SK-N-SH (cell line): ENCODE results near the gene MACROD2. TPM values are rescaled to one million over a fixed set of nuclear protein-coding genes. Genes with fewer than 3 reads are reported as not detected.

ENCODE experiments used
- CTCF ChIA-PET: fragments of 300-600, 350-600 bp; formaldehyde crosslinking; extraction: SDS; loops from one replicate; lab custom pipeline; 2021; lab: Yijun Ruan, JAX
- POLR2A ChIA-PET: fragments of 350-600 bp; sonication (Branson Sonifier 250); formaldehyde crosslinking; extraction: SDS; loops from one replicate; lab custom pipeline; 2020; ENCODE audit warnings: antibody characterized with exemption, inconsistent platforms; lab: Yijun Ruan, JAX
- DNase-seq: peaks from one replicate; pipeline ENCODE4 v3.0.0; 2012
- H2AFZ ChIP-seq: fragments of 200-600 bp; sonication (generic); 2 replicates; pipeline ENCODE4 v1.8.1; 2016; ENCODE audit warnings: antibody characterized with exemption, mild to moderate bottlenecking, low read depth
- H3F3A ChIP-seq: fragments of 200-600 bp; sonication (generic); replicated peaks from 2 replicates; pipeline ENCODE3; 2016; ENCODE audit warnings: antibody characterized with exemption, mild to moderate bottlenecking; ENCODE audit not compliant: insufficient read depth
- H3K27ac ChIP-seq, 2 experiments: fragments of 200-500 bp in 1 of 2; fragments of 200-600 bp in 1 of 2; sonication (Bioruptor generic) in 1 of 2; sonication (generic), shearing (Covaris generic) in 1 of 2; 2 replicates each; pipeline versions ENCODE4 v1.5.1 to v1.6.1; 2014 to 2016; ENCODE audit warnings: low read depth in 2 of 2, inconsistent platforms in 1 of 2, low read length in 1 of 2, mild to moderate bottlenecking in 1 of 2, mixed read lengths in 1 of 2
- H3K27me3 ChIP-seq: fragments of 200-600 bp; sonication (generic), shearing (Covaris generic); 2 replicates; pipeline ENCODE4 v1.6.1; 2016; ENCODE audit warnings: mixed run types; ENCODE audit not compliant: insufficient read depth
- H3K36me3 ChIP-seq, 2 experiments: fragments of 200-500 bp in 1 of 2; fragments of 200-600 bp in 1 of 2; sonication (Bioruptor generic) in 1 of 2; sonication (generic) in 1 of 2; replicated peaks in 1 of 2; 2 replicates each; pipeline versions ENCODE3 to v1.5.1; 2014 to 2016; ENCODE audit warnings: low read length in 1 of 2, mild to moderate bottlenecking in 1 of 2; ENCODE audit not compliant: insufficient read depth in 2 of 2, control insufficient read depth in 1 of 2
- H3K4me1 ChIP-seq, 2 experiments: fragments of 200-500 bp in 1 of 2; fragments of 200-600 bp in 1 of 2; sonication (Bioruptor generic) in 1 of 2; sonication (generic), shearing (Covaris generic) in 1 of 2; 2 replicates each; pipeline versions ENCODE4 v1.5.1 to v1.6.1; 2014 to 2016; ENCODE audit warnings: low read depth in 1 of 2, low read length in 1 of 2, mixed run types in 1 of 2; ENCODE audit not compliant: insufficient read depth in 2 of 2, control insufficient read depth in 1 of 2
- H3K4me2 ChIP-seq: fragments of 200-600 bp; sonication (generic), shearing (Covaris generic); 2 replicates; pipeline ENCODE4 v1.6.1; 2017; ENCODE audit warnings: mixed run types
- H3K4me3 ChIP-seq, 2 experiments: fragments of 200-500 bp in 1 of 2; fragments of 200-600 bp in 1 of 2; sonication (Bioruptor generic) in 1 of 2; sonication (generic), shearing (Covaris generic) in 1 of 2; 2 replicates each; pipeline versions ENCODE4 v1.5.1 to v1.8.1; 2014 to 2016; ENCODE audit warnings: low read depth in 2 of 2, inconsistent platforms in 1 of 2, low read length in 1 of 2, mild to moderate bottlenecking in 1 of 2, mixed read lengths in 1 of 2, moderate library complexity in 1 of 2
- H3K79me2 ChIP-seq: fragments of 200-600 bp; sonication (generic); 2 replicates; pipeline ENCODE4 v1.8.1; 2017; ENCODE audit warnings: mild to moderate bottlenecking; ENCODE audit not compliant: insufficient read depth
- H3K9ac ChIP-seq: fragments of 200-600 bp; sonication (generic); 2 replicates; pipeline ENCODE4 v1.6.1; 2017; ENCODE audit warnings: mixed run types
- H3K9me2 ChIP-seq: fragments of 200-600 bp; sonication (generic); 2 replicates; pipeline ENCODE4 v1.6.1; 2017; ENCODE audit warnings: mixed run types
- H3K9me3 ChIP-seq: fragments of 200-600 bp; sonication (generic); 2 replicates; pipeline ENCODE4 v1.6.1; 2017; ENCODE audit warnings: mixed run types, mild to moderate bottlenecking, moderate library complexity
- H4K20me1 ChIP-seq: fragments of 200-600 bp; sonication (generic); 2 replicates; pipeline ENCODE4 v1.6.1; 2017; ENCODE audit warnings: mild to moderate bottlenecking, mixed run types; ENCODE audit not compliant: insufficient read depth
- ELF1 ChIP-seq: IDR thresholded peaks from 2 replicates; pipeline ENCODE4 v1.4.0; 2012
- FOXJ3 ChIP-seq: sonication (generic); formaldehyde crosslinking; IDR thresholded peaks from 2 replicates; pipeline ENCODE4 v1.5.1; 2020; ENCODE audit warnings: mild to moderate bottlenecking, missing genetic modification reagents
- GABPA ChIP-seq: IDR thresholded peaks from 2 replicates; pipeline ENCODE4 v1.4.0; 2012; ENCODE audit warnings: low read depth, mild to moderate bottlenecking
- GATA2 ChIP-seq: sonication (generic); formaldehyde crosslinking; IDR thresholded peaks from 2 replicates; pipeline ENCODE4 v1.5.0; 2020; ENCODE audit warnings: mild to moderate bottlenecking, missing genetic modification reagents
- MEF2A ChIP-seq: IDR thresholded peaks from 2 replicates; pipeline ENCODE4 v1.4.0; 2012; ENCODE audit warnings: low read depth, borderline replicate concordance
- MXI1 ChIP-seq: IDR thresholded peaks from 2 replicates; pipeline ENCODE4 v1.6.1; 2012; ENCODE audit warnings: mild to moderate bottlenecking, low read depth, low read length, improper control_type of control experiment
- NRF1 ChIP-seq: IDR thresholded peaks from 2 replicates; pipeline ENCODE4 v1.6.1; 2012; ENCODE audit warnings: low read depth, mild to moderate bottlenecking, low read length
- SIN3A ChIP-seq: IDR thresholded peaks from 2 replicates; pipeline ENCODE4 v1.6.1; 2012; ENCODE audit warnings: low read depth, mild to moderate bottlenecking, low read length, moderate library complexity, borderline replicate concordance
- TCF12 ChIP-seq: IDR thresholded peaks from 2 replicates; pipeline ENCODE4 v1.4.0; 2012
- WGBS: methylation state at CpG from one replicate; pipeline ENCODE4 v1.1.6; 2017; ENCODE audit warnings: low lambda C conversion rate; 5-methylcytosine and 5-hydroxymethylcytosine counted together
- polyA plus RNA-seq, 3 experiments: library from polyadenylated mRNA; depleted of rRNA; stranded (reverse); fragments of >200 nt; gene quantifications; 2 replicates each; pipeline ENCODE4 v1.2.3, GENCODE V29; 2012
- TF ChIP-seq, protein P1 (sequence below): fragments of 150-350 bp; IDR thresholded peaks from 2 replicates; pipeline ENCODE4 v1.6.1; 2016; ENCODE audit warnings: mild to moderate bottlenecking, low read depth, low read length
- TF ChIP-seq, protein P2 (sequence below): IDR thresholded peaks from 2 replicates; pipeline ENCODE4 v1.4.0; 2012; ENCODE audit warnings: low read depth, borderline replicate concordance
- TF ChIP-seq, protein P3 (sequence below): fragments of 150-350 bp; IDR thresholded peaks from 2 replicates; pipeline ENCODE4 v1.6.1; 2017; ENCODE audit warnings: antibody characterized with exemption, low read length, low read depth, borderline replicate concordance
- TF ChIP-seq, protein P4 (sequence below): IDR thresholded peaks from 2 replicates; pipeline ENCODE4; 2012
- TF ChIP-seq, protein P5 (sequence below): fragments of 200-600 bp; sonication (generic); IDR thresholded peaks from 2 replicates; pipeline ENCODE4 v1.6.1; 2017; ENCODE audit warnings: antibody characterized with exemption, mild to moderate bottlenecking, moderate library complexity

MACROD2 gene
- polyA plus RNA-seq, 1 of the 3 experiments (the other 2 are of a cell fraction), result 0.33 TPM

DNA sequence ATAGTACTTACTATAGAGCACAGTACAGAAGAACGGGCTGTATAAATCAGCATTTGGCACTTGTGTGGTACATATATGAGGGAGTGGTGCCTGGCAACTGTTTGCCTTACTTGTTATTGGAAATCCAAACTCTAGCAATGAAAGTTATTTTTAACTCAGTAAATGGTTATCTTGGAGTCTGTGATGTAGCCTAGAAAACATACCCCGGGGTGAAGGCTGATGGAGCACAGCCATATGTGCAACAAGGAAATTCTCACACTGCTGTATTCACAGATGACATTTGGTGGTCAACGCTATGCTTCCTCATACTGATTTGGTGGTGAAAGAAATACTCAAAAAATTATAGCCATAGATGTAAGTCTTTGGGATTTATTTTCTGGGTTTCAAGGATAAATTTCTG, 1149.6 kb downstream of the MACROD2 start:
- Histone ChIP-seq H3K79me2 (no peaks in the 10 kb centered on the region), H3F3A (no peaks in the 10 kb centered on the region), H3K27ac (no peak overlapping the region), H4K20me1 (no peaks in the 10 kb centered on the region), H3K27me3 (no peaks in the 10 kb centered on the region), H3K4me1 (no peaks in the 10 kb centered on the region), H3K9ac (no peak overlapping the region), H3K9me2 (no peaks in the 10 kb centered on the region), H2AFZ (no peak overlapping the region), H3K4me2 (no peak overlapping the region), H3K9me3 (no peaks in the 10 kb centered on the region), H3K4me3 (no peak overlapping the region), H3K36me3 (no peaks in the 10 kb centered on the region)
- 90% methylated on average over 3 of the region's 3 CpGs for WGBS
- ChIA-PET POLR2A (no interaction called here), CTCF (no interaction called here)
- TF ChIP-seq NRF1 (no peak), MEF2A (no peak), GABPA (no peak)
- TF ChIP-seq, protein P1, sequence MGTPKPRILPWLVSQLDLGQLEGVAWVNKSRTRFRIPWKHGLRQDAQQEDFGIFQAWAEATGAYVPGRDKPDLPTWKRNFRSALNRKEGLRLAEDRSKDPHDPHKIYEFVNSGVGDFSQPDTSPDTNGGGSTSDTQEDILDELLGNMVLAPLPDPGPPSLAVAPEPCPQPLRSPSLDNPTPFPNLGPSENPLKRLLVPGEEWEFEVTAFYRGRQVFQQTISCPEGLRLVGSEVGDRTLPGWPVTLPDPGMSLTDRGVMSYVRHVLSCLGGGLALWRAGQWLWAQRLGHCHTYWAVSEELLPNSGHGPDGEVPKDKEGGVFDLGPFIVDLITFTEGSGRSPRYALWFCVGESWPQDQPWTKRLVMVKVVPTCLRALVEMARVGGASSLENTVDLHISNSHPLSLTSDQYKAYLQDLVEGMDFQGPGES, result no peak
- TF ChIP-seq, protein P2, sequence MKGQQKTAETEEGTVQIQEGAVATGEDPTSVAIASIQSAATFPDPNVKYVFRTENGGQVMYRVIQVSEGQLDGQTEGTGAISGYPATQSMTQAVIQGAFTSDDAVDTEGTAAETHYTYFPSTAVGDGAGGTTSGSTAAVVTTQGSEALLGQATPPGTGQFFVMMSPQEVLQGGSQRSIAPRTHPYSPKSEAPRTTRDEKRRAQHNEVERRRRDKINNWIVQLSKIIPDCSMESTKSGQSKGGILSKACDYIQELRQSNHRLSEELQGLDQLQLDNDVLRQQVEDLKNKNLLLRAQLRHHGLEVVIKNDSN, result no peak
- DNase-seq, result peak; percentile 4

DNA sequence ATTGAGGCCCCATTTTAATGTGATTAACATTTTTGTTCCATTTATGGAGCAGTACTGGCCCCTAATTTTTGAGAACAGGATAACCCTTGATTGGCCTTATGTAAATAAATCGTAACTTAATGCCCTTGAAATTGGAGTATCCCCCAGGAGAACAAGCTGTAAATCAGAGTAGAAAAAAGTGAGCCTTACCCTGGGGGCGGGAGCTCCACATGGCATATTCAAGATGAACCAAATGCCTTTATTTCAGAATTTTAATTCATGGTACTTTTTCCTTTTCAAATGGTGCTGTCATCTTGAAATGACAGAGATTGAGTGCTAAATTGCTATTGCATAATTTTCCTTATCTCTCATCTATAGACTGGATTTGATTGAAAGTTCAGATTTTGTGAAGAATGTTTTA, 1151.6 kb downstream of the MACROD2 start:
- TF ChIP-seq ELF1, result no peak
- TF ChIP-seq GATA2 (CRISPR knock-in tag), result no peak
- no peak for TF ChIP-seq MXI1
- TF ChIP-seq MEF2A, result no peak
- no peak for TF ChIP-seq NRF1
- TF ChIP-seq TCF12, result no peak
- TF ChIP-seq FOXJ3, result no peak
- TF ChIP-seq, protein P3, sequence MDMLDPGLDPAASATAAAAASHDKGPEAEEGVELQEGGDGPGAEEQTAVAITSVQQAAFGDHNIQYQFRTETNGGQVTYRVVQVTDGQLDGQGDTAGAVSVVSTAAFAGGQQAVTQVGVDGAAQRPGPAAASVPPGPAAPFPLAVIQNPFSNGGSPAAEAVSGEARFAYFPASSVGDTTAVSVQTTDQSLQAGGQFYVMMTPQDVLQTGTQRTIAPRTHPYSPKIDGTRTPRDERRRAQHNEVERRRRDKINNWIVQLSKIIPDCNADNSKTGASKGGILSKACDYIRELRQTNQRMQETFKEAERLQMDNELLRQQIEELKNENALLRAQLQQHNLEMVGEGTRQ, result no peak
- TF ChIP-seq, protein P4, sequence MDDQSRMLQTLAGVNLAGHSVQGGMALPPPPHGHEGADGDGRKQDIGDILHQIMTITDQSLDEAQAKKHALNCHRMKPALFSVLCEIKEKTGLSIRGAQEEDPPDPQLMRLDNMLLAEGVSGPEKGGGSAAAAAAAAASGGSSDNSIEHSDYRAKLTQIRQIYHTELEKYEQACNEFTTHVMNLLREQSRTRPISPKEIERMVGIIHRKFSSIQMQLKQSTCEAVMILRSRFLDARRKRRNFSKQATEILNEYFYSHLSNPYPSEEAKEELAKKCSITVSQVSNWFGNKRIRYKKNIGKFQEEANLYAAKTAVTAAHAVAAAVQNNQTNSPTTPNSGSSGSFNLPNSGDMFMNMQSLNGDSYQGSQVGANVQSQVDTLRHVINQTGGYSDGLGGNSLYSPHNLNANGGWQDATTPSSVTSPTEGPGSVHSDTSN, result no peak
- no peak for TF ChIP-seq SIN3A
- TF ChIP-seq, protein P5, sequence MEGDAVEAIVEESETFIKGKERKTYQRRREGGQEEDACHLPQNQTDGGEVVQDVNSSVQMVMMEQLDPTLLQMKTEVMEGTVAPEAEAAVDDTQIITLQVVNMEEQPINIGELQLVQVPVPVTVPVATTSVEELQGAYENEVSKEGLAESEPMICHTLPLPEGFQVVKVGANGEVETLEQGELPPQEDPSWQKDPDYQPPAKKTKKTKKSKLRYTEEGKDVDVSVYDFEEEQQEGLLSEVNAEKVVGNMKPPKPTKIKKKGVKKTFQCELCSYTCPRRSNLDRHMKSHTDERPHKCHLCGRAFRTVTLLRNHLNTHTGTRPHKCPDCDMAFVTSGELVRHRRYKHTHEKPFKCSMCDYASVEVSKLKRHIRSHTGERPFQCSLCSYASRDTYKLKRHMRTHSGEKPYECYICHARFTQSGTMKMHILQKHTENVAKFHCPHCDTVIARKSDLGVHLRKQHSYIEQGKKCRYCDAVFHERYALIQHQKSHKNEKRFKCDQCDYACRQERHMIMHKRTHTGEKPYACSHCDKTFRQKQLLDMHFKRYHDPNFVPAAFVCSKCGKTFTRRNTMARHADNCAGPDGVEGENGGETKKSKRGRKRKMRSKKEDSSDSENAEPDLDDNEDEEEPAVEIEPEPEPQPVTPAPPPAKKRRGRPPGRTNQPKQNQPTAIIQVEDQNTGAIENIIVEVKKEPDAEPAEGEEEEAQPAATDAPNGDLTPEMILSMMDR, result no peak
- Histone ChIP-seq H3K9me3 (no peaks in the 10 kb centered on the region), H3K4me3 (no peak overlapping the region), H3K27ac (no peak overlapping the region), H3K9ac (no peak overlapping the region), H2AFZ (no peak overlapping the region), H3F3A (no peaks in the 10 kb centered on the region), H3K4me2 (no peak overlapping the region), H4K20me1 (no peaks in the 10 kb centered on the region), H3K4me1 (no peaks in the 10 kb centered on the region), H3K36me3 (no peaks in the 10 kb centered on the region), H3K9me2 (no peaks in the 10 kb centered on the region), H3K27me3 (no peaks in the 10 kb centered on the region), H3K79me2 (no peaks in the 10 kb centered on the region)
- peak; percentile 1 for DNase-seq
- ChIA-PET POLR2A (no interaction called here), CTCF (no interaction called here)
- WGBS, result 76% methylated on average over 2 of the region's 2 CpGs
